Measurements from ENCODE around the gene HCN3.

Gene HCN3

DNA sequence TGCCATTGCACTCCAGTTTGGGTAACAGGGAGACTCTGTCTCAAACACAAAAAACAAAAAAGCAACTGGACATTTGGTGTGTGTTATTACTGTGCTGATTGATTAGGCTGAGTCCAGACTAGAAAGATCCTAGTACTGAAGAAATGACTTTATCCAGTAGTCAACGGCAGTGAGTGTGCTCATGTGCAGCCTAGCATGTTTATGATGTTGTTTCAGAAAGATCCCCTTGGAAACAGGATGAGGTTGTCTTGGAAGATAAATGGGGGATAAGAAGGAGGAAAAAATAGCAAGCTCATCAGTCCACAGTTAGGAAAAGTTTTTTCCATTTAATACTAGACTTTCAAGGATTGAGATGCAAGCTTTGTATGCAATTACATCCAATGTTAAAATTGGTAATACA lies 57.7 kb downstream of the HCN3 start:
- DNase-seq (ENCODE audit: low read depth, low spot score) = no peak

Data from ELF-1 (cell line).